PC-9 (cell line): ENCODE measurements around the gene AIF1.

ENCODE experiments used
- CTCF ChIP-seq: fragments of 200-600 bp; sonication (generic); conservative IDR thresholded peaks from 2 replicates; pipeline ENCODE4 v1.6.1; 2017; ENCODE audit warnings: mixed run types, antibody characterized with exemption, mild to moderate bottlenecking, moderate library complexity
- EZH2 ChIP-seq: fragments of 200-600 bp; sonication (generic); IDR thresholded peaks from 2 replicates; pipeline ENCODE4 v1.8.0; 2017; ENCODE audit warnings: antibody characterized with exemption, low read depth

GRCh38 chr6:31607317-31607716, 7.7 kb upstream of the AIF1 start:
- no peak for TF ChIP-seq CTCF
- no peak for TF ChIP-seq EZH2
